GM21723 (cell line): Measurements from ENCODE around the gene CDKL4.
"Not testable (repeated sequence)": the region's sequence is repeated elsewhere in the genome, so short reads cannot be mapped to it uniquely, and the experiment has no call there.

Source experiments
- ATAC-seq: cut with Tn5 transposase; IDR thresholded peaks from one replicate; pipeline ENCODE4 v1.9.1; 2021; ENCODE audit warnings: mild to moderate bottlenecking, moderate library complexity; ENCODE audit not compliant: unreplicated experiment

The CDKL4 gene

DNA sequence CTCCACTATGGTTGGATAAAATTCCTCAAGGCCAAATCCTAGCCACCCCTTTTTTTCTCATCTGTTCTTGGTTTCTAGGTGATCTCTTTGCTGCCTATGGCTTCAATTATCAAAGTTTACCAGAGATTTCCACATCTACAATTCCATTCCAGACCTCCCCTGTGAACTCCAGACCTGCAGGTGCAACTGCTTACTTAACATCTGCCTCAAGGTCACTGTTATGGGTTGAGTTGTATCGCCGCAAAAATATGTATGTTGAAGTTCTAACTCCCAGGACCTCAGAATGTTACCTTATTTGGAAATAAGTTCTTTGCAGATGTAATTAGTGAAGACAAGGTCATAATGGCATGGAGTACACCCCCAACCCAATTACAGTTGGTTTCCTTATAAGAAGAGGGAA, 62.5 kb downstream of the CDKL4 start:
- ATAC-seq: no peak

- no peak for ATAC-seq
These were observed 63.5 kb downstream of the CDKL4 start for GRCh38 chr2:39179974-39180960.

GRCh38 chr2:39178756-39179155, 65.0 kb downstream of the CDKL4 start:
- ATAC-seq: no peak

DNA sequence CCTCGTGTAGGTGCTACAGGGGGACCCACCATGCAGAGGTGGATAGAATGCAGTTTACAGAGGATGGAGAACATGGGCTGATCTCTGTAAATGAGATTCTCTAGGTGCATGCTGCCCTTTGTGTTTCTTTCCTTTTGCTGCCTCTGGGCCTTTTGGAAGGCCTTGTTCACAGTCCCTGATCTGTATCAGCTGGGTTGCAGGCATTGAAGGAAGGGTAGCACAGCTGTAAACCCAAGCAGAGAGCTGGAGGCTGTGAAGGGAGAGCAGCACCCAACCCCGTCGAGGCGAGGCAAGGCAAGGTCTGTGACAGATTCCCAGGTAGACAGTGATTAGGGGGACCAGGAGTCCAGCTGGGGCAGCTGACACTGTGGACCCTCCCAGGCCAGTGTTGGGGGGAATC, 66.8 kb downstream of the CDKL4 start:
- ATAC-seq: no peak

- no peak for ATAC-seq
These were observed 68.6 kb downstream of the CDKL4 start for GRCh38 chr2:39175026-39175812.

DNA sequence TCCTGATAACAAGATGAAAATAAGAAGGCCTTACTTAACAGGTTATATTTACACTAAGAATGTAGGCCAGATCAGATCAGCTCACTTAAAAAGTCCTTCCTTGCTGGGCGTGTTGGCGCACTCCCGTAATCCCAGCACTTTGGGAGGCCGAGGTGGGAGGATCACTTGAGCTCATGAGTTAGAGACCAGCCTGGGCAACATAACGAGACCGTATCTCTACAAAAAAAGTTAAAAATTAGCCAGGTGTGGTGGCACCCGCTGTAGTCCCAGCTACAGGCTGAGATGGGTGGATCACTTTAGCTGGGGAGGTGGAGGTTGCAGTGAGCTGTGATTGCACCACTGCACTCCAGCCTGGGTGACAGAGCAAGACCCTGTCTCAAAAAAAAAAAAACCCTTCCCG, 69.7 kb downstream of the CDKL4 start:
- no peak for ATAC-seq

DNA sequence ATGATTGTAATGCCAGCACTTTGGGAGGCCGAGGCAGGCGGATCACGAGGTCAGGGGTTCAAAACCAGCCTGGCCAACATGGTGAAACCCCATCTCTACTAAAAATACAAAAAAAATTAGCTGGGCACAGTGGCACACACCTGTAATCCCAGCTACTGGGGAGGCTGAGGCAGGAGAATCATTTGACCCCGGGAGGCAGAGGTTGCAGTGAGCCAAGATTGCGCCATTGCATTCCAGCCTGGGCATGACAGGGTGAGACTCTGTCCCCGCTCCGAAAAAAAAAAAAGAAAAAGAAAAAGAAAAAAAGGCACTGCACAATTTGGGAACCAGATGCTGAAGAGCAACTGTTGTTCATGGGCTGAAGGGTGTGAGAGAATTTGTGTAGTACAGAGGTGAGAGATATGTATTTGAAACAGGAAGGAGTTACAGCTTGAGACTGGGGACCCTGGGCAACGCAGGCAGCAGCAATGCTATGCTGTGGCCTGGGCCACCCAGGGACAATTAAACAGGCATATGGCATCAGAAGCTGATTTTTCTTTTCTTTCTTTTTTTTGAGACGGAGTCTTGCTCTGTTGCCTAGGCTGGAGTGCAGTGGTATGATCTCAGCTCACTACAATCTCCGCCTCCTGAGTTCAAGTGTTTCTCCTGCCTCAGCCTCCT, 71.6 kb downstream of the CDKL4 start:
- ATAC-seq: not testable (repeated sequence)

DNA sequence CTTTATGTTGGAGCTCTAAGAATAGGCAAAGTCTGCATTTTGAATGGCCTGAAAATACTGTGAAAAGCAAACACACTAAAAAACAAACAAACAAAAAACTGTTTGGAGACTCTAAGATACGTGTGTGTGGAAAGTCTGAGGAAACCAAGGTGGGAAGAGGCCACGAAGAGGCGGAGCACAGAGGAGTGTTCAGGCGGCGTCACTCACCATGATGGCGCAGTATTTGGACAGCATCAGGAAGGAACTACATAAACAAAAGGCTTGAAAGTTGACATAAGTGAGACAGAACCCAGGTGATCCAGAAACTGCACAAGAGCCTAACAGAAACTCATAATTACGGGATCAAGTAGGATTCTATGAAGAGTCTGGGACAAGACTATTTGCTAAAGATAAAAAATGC, 72.1 kb downstream of the CDKL4 start:
- ATAC-seq: no peak

DNA sequence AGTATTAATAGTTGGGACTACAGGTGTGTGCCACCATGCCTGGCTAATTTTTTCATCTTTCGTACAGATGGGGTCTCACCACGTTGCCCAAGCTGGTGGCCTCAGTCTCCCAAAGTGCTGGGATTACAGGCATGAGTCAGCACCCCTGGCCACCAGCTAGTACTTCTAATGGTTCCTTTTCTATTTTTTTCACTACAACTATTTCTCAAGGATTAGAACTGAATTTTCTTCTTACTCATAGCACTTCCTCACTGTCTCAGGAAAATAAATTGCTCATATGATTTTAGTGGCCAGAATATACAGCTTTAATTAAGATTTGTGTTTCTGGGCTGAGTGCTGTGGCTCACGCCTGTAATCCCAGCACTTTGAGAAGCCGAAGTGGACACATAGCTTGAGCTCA, 79.7 kb downstream of the CDKL4 start:
- ATAC-seq: no peak

DNA sequence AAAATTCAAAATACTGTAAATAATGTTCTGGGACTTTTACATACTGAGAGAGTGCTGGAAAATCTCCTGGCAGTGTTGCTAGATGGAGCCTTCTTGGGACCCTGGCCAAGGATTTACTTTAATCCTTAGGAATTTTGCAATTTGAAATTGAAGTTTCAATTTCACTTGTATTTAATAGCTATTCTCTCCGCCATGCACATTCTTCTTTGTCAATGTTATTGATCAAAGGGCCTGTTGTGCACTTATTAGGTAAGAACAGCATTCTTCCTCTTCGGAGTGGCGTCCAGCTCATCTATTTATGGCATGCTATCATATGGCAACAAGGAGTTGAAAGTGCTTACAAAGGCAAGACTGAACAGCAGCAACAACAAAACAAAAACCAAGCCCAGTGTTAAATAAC, 82.8 kb downstream of the CDKL4 start:
- ATAC-seq: no peak

GRCh38 chr2:39159283-39159682, 84.5 kb downstream of the CDKL4 start:
- ATAC-seq: no peak

DNA sequence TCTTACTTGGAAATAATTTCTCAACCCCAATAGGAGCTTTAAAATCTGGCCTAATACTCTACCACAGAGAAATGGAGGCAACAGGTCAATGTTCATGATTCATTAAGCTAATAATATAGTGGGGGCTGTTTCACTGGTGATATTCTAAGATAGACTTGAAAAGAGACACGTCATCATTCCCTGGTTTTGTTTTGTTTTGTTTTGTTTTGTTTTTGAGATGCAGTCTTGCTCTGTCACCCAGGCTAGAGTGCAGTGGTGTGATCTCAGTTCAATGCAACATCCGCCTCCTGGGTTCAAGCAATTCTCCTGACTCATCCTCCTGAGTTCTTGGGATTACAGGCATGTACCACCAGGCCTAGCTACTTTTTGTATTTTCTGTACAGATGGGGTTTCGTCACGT, 85.4 kb downstream of the CDKL4 start:
- ATAC-seq: no peak

- no peak for ATAC-seq
These were observed 86.9 kb downstream of the CDKL4 start for GRCh38 chr2:39156846-39157245.

DNA sequence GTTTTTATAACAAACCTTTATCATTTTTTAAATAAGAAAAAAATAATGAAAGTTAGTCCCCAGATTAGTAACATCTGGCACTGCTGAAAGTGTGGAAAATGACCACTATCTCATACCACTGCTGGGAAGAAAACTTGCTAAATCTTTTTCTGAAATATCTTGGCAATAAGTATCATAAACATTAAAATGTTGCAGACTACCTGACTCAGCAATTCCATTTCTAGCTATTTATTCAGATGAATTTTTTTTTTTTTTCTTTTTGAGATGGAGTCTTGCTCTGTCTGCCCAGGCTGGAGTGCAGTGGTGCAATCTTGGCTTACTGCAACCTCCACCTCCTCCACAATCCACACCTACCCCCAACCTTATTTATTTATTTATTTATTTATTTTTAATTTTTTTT, 87.7 kb downstream of the CDKL4 start:
- ATAC-seq: no peak

DNA sequence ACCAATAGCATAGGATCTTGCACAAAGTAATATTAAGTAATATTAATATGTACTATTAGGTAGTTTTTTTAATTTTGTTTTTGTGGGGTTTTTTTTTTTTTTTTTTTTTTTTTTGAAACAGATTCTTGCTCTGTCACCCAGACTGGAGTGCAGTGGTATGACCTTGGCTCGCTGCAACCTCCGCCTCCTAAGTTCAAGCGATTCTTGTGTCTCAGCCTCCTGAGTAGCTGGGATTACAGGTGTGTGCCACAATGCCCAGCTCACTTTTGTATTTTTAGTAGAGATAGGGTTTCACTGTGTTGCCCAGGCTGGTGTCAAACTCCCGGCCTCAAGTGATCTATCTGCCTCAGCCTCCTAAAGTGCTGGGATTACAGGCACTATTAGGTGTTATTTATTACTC, 88.2 kb downstream of the CDKL4 start:
- ATAC-seq: not testable (repeated sequence)

- ATAC-seq: no peak
These were observed 88.8 kb downstream of the CDKL4 start for GRCh38 chr2:39154944-39155343.

GRCh38 chr2:39153312-39153711, 90.5 kb downstream of the CDKL4 start:
- ATAC-seq: no peak

GRCh38 chr2:39152504-39152903, 91.3 kb downstream of the CDKL4 start:
- no peak for ATAC-seq

DNA sequence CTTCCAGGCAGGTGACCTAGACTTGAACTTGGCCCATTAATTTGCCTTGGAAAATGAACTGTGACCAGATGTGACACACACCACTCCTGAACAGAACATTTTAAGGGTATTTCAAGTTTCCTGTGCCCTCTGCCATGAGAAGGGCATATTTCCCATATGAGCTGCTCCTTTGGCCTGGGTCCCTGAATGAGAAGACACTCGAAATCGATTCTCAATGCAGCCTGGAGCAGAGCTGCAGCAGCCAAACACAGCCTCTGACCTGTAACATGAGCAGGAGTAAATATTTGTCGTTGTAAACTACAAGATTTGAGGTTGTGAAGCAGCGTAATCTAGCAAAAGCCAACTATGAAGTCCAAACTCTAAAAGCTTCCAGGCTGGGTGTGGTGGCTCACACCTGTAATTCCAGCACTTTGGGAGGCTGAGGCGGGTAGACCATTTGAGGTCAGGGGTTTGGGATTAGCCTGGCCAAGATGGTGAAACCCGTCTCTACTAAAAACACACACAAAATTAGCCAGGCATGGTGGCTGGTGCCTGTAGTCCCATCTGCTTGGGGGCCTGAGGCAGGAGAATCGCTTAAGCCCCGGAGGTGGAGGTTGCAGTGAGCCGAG, 92.8 kb downstream of the CDKL4 start:
- ATAC-seq: no peak

GRCh38 chr2:39150102-39150562, 93.6 kb downstream of the CDKL4 start:
- no peak for ATAC-seq

DNA sequence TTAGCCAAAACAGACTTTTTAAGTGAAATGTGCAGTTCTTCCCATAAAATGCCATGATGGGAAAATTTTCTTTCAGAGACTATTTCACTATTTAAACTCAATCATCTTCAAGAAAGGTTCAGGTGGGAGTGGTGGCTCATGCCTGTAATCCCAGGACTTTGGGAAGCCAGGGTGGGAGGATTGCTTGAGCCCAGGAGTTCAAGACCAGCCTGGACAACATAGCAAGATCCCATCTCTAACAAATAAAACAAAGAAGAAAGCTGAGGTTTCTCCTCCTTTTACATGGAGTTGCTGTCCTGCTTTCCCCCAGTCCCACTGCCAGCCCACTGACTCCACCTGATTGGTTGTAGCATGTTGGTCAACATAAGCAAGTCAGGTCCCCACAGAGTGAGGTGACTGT, 97.1 kb downstream of the CDKL4 start:
- ATAC-seq: no peak
